Limb (tissue), 2 donors: ENCODE results near the gene SLC16A3.
"Not testable (repeated sequence)": the region's sequence is repeated elsewhere in the genome, so short reads cannot be mapped to it uniquely, and the experiment has no call there.

Experiments
- DNase-seq, 2 donors: peaks; one replicate each; pipeline ENCODE4 v3.0.0-alpha.2; 2016; ENCODE audit errors: extremely low spot score in 2 of 2

Gene SLC16A3

DNA sequence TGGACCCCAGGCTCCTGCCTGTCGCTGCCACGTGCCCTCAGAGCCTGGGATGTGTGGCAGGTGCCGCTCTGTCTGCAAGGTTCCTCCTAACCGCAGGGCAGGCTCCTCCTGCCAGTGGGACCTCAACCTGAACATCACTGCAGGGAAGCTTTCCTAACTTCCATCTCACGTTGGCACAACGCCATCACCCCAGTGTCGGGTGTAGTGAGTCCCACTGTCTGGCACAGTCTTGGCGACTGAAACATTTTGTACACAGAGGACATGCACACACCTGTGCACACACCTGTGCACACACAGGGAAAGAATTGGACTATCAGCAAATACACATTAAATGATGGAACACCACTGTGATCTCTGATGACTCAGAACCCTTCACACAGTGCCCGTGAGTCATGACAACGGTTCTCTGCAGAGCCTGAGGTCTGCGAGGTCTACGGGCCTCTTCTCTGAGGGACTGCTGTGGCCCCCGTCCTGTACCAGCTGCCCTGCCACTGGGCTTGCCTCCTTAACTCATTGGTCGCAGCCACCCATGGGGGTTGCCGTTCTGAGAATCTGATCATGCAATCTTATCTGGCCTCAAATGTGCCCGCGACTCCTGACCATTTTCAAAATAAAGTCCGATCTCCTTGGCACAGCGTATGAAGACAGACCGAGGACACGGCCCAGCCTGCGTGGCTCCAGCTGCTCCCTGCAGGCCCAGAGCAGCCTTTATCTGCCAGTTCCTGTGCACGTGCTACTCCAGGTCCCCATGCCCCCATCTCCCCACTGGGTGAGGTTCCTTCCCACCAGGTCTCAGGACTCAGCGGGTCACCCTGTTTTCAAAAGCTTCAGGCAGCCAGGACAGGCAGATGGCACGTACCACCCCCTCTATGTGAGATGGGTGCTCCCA lies 23.8 kb upstream of the SLC16A3 start:
- no peak for DNase-seq

DNA sequence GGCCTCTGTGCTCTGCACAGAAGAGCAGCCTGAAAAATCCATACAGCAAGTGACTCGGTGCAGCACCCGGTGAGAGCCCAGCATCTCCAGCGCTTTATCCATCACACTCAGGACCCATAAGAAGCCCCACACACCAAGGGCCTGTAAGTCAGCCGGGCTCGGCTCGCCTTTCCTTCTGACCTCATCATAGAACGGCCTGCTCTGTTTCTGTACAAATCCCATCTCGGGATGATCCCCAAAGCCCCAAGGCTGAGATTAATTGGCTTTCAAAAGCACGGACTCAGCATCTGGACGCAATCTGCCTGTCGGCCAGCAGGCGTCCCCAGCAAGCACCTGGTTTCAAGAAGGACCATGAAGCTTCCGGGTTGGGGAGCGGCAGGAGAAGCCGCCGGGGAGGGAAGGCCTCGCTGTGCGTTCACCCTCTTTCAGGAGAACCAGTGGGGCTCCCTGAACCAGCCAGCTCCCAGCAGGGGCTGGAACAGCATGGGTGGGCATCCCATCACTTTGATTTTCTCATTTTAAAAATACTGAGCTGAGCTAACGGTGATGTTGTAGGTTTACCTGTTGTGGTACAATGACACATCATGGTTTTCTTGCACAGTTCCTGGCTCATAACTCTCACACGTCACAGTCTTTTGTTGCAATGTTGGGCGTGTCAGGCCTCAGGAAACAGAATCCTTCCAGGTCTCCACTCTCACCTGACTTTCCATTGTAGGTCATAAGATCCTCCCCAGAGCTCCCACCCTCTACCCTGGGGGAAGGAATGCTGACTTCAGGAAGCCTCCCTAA lies 22.9 kb upstream of the SLC16A3 start:
- peak; percentile 77 to 82 for DNase-seq

DNA sequence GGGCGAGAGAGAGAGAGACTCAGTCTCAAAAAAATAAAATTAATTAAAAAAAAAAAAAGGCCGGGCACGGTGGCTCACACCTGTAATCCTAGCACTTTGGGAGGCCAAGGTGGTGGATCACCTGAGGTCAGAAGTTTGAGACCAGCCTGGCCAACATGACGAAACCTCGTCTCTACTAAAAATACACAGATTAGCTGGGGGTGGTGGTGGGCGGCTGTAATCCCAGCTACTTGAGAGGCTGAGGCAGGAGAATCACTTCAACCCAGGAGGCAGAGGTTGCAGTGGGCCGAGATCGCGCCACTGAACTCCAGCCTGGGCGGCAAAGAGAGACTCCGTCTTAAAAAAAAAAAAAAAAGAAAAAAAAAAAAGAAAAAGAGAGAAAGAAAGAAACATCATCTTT lies 18.2 kb upstream of the SLC16A3 start:
- not testable (repeated sequence) for DNase-seq

DNA sequence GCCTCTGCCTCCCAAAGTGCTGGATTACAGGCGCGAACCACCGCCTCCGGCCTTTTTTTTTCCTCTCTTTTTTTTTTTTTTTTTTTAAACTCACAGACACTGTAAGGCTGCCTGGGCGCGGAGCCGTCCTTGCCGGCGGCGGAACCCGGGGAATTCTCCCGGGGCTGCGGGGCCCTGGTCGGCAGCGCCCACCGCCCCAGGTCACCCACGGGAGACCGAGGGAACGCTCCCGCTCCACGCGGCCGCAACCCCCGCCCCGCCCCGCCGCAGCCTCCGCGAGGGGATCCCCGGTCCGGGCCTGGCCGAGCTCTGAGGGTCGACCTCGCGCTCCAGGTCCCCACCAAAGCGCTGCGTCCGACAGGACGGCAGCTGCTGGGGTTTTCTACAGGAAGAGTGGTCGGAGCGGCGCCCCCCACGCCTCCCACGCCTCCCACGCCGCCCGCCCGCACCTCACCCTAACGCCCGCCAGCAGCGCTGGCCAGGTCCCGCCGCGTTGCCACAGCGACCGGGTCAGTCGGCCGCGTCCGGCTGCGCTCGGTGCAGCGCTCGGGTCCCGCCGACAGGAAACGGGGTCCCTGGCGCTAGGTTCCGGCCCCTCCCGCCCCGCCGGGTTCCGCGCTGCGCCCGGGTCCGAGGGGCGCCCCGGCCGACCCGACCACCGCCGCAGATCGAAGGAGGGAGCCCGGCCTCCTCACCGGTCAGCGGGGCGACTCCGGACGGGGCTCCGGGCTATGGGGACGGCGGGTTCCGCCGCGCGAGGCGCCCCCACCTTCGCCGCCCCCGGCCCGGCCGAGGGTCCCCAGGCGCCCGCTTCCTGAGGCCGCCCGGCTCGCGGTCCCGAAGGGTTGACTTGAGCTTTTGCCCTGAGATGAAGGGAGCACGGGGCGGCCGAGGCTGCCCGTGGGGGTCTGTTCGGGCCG lies 16.3 kb upstream of the SLC16A3 start, which contains the start of gene CCDC57:
CCDC57 (minus strand) TSS at position 512 of the 920 bp plus-strand sequence. CDS start 10,898 bp downstream, outside the sequence.
- peak; percentile 72 to 86 for DNase-seq

DNA sequence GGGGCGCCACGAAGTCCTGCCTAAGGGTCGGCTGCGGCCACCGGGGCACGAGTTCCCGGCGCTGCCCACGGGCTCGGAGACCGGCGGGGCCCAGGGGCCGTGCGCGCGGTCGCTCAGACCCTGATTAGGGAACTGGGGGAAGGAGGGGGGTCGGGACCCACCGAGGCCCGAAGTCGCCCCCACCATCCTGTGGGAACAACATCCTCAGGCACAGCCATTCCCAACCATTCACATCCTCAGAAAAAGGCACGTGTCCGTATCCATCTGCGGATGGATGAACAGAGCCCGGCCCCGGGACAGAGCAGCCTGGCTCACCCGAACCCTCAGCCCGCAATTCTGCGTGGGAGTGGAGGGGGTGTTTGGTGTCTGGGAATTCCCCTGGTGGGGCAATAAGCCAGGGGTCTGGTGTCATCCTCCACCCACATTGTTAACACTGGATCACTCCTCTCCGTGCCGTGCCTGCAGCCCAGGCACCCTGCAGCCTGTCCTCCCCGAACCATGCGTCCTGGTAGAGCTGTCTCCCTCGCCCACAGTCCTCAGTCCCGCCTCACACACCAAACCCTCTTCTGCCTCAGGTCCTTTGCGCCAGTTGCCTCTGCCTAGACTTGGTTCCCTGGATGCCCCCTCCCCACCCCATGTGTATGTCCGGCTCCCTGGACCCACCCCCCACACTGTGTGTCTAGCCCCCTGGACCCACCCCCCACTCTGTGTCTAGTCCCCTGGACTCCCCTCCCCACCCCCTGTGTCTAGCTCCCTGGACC lies 15.4 kb upstream of the SLC16A3 start:
- peak in 1 of 2 donors; percentile 65 for DNase-seq

DNA sequence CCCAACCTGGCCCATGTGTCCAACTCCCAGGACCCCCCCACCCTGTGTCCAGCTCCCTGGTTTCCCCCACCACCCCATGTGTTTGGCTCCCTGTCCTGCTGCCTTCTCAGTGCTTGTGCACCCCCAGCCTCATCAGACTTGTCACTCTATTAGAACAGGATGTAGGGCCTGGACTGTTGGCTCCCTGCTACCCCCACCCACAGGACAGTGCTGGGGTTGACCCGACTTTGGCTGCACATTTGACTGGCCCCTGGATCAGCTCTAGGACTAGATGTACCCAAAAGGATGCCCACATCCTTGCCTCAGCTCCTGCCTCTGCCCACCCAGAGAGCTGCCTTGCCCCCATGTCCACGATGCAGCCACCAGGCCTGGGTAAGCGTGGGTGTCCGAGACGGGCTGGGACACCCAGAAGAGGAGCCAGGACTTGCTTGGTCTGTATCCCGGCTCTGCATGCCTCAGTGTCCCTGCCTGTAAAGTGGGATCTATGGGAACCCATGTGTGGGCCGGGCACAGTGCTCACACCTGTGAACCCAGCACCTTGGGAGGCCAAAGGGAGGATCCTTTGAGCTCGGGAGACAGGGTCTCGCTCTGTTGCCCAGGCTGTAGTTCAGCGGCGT lies 14.7 kb upstream of the SLC16A3 start:
- DNase-seq, result no peak

DNA sequence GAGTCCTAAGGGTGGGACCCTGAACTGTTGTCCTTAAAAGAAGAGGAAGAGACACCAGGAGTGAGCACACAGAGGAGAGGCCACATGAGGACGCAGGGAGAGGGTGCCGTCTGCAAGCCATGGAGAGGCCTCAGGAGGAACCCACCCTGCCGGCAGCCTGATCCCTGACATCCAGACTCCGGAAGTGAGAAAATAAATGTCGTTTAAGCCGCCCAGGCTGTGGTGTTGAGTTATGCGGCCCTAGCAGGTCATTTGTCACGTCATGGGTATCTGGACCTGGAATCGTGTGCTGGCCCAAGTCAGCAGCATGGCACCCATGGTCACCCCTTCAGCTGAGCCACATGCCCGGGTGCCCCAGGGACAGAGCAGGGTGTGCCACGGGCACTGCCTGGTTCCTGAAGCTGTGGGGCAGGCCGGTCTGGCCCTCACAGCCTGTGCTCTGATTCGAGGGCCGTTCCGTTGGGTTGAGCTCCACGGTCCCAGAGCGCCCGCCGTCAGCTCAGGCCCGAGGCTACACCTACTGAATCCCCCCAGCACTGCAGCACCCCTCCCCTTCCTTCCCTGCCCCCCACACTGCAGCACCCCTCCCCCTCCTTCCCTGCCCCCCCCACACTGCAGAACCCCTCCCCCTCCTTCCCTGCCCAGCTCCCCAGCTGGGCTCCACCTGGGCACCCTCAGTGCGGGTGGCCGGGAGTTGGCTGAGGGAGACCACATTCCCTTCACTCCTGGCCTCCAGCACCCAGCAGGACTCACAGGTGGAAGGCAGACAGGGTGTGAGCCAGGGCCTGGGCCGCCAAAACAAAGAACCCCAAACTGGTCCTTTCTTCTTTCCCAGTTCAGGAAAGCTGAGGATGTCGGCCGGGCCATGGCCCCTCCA lies 13.5 kb upstream of the SLC16A3 start:
- DNase-seq, result peak in 1 of 2 donors; percentile 48

DNA sequence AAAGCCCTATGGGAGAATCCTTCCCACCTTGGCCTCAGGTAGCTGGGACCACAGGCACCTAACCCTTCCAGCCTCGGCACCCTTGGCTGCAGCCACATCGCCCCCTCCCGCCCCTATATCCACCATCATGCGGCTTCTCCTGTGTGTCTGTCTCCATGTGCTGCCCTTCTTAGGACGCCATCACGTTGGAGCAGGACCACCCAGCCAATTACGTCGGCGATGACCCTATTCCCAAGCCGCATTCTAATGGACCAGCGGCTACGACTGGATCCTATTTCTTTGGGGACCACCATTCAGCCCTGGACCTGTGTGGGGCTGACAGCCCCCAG lies 12.9 kb upstream of the SLC16A3 start:
- no peak for DNase-seq

DNA sequence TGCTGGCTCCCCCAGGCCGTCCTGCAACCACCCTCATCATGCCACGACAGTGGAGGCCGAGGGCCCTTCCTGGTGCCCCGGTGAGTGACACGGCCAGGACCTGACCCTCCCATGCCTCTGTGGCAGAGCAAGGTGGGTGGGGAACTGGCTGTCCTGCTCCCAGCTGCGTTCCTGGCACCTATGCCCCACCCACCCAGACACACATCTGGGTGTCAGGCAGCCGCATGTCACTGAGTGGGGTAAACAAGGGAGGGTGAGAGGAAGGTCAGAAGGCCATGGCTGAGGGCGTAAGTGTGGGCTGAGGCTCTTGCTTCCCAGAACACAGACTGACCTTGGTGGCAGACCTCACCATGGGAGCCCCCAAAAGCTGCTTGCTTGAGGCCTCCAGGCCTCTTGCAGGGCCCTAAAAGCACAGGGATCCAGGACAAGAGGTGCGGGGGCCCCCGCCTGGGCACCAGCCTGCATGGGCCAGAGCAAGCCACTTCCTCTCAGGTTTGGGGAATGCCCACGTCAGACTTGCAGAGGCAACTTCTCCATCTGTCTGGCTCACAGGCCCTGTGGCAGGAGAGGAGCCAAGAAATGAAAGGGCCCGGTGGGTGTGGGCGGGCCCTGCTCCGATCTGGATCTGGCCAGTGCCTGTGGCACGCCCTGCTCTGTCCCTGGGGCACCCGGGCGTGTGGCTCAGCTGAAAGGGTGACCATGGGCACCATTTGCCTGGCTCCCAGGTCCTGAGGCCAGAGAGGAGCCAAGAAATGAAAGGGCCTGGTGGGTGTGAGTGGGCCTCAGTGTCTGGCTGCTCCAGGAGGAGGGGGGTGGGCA lies 12.3 kb upstream of the SLC16A3 start:
- DNase-seq, result peak in 1 of 2 donors; percentile 43

DNA sequence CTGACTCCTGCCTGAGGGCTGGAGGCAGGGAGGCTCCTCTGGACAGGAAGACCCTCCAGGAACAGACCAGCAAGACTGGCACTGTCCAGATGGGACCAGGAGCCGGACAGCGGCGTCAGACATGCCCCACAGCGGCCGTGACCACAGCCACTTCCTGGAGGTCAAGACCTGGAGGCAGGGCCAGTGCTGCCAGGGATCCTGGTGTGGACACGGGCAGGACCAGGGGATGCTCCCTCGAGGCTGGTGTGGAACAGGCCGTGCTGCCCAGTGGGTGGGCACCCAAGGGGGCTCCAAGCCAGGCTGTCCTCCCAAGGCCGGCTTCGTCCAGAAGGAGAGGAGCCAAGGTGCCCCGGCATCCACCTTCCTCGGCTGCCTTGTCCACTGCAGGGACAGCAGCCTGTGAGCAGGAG lies 11.7 kb upstream of the SLC16A3 start:
- DNase-seq, result no peak

DNA sequence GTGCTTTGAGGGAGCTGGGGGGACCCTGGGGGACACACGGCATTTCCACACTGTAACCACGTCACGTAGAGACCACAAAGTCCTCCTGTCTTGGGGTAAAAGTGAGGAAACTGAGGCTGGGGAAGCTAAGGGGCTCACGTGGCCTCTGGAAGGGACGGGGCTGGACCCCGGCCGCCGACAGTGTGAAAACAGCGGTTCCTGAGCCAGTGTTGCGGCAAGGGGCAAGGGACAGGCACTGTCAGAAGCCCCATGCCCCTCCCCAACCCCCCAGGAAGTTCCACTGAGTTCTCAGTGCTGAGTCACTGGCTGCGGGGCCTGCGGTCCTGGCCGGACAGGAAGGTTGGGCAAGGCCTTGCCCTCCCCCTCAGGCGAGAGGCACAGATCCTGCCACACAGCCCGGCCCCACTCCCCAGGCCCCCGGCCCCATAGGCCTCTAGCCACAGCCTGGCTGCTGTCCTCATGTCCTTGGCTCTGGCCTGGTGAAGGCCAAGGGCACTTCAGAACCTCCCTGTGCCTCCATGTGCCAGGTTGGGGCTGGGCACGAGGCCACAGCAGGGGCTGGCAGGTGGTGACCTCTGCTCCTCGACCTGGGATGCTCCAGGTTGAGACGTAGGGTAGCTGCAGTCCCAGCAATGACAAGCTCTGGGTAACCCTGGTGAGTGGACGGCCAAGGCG lies 11.2 kb upstream of the SLC16A3 start:
- no peak for DNase-seq

DNA sequence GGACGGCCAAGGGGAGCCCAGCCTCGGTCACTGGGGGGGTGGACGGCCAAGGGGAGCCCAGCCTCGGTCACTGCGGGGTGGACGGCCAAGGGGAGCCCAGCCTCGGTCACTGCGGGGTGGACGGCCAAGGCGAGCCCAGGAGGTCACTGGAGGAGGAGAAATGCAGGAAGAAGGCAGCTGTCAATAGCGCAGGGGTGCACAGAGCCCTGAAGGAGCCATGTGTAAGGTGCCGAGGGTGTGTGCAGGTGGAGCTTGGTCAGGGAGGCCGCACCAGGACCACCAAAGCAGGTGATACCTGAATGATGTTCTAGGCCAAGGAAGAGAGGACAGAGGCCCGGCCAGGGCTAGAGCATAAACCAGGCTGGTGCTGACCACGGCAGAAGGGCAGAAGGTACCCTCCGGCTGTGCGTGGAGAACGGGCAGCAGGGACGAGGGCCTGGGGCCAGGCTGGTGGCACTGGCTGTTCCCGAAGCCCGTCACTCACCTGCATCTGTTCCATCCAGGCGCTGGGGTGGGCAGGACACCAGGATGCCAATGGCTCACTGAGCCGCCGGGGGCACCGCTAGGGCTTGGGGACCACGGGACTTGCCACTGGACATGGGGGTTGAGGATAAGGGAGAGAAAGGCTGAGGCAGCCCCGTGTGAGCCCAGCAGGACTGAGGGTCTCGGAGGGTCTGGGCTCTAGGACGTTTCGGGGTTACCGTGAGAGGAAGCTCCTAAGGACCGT lies 10.3 kb upstream of the SLC16A3 start:
- DNase-seq, result no peak

DNA sequence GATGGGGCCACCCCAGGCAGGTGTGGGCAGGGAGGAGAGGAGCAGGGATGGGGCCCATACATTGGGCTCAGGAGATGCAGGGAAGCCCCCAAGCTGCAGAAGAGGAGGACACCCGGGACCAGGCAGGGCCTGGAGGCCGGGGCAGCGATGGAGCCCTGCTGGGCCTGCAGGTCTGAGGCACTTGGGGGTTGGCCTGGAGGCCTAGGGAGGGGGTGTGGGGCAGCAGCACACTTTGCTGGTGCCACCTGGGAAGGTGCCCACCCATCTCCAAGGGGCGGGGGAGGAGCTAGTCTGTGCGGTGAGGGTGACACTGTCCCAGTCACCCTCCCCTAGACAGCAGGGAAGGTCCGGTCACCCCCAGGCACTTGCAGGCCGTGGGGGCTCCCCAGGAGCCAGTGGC lies 9.8 kb upstream of the SLC16A3 start:
- DNase-seq, result no peak

DNA sequence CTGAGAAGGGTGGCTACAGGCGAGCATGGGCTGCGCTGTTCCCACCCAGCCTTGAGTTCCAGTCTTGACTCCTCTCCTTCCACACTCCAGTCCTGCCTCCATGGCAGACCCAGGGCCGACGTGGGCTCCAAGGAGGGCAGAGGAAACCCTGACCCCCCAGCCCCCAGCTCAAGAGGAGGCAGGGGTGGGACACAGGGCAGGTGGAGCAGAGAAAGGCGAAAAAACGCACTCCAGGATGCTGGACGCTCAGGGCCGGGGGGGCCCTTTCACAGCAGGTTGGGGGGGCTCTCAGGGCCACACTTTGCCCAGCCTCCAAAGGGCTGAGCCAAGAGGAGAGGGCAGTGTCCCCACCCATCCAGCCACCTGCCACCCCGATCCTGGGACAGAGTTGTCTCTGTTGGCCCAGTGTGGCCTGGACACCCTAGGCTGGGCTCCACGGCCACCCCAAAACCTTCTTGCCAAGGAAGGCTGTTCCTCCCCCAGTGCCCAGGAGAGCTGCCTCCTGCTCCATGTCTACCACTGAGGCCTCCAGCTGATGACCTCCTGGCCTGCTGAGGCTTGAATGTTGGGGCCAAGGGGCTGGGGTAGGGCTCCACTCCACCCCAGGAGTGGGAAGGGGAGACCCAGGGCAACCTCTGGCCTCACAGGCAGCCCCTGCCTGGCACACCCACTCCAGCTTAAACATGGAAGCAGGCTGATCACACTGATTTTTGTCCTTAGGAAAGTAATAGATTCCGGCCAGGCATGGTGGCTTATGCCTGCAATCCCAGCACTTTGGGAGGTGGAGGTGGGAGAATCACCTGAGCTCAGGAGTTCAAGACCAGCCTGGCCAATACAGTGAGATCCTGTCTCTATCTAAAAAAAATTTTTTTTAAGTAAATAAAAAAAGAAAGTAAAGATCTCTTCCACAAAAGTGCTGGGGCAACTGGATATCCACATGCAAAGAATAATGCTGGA lies 8.8 kb upstream of the SLC16A3 start:
- no peak for DNase-seq

DNA sequence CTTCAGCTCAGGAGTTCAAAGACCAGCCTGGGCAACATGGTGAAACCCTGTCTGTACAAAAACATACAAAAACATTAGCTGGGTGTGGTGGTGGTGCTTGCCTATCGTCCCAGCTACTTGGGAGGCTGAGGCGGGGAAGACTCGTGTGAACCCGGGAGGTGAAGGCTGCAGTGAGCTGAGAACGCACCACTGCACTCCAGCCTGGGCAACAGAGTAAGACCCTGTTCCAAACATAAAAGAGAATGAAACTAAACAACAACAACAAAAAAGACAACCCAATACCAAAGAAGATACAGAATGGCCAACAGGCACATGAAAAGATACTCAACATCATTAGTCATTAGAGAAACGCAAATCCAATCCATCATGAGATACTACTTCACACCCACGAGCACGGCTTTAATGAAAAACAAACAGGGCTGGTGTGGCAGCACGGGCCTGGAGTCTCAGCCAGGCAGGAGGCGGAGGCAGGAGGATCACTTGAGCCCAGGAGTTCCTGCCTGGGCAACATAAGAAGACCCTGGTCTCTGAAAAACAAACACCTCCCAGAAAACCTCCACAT lies 7.4 kb upstream of the SLC16A3 start:
- DNase-seq, result no peak

DNA sequence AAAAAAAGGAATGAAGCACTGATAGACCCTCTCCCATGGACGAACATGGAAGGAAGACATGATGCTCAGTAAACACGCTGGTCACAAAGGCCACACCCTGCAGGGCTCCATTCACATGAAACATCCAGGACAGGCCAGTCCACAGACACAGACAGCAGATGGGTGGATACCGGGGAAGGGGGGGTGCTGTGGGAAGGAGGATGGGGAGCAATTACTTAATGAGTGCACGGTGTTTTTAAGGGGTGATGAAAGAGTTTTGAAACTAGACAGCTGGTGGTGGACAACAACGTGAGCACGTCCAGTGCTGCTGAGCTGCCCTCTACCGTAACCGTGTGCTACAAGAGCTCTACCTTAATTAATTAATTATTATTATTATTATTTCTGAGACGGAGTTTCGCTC lies 6.0 kb upstream of the SLC16A3 start:
- no peak for DNase-seq
